H54 (cell line): ENCODE data around the gene ZSWIM9.
"Not testable (repeated sequence)": the region's sequence is repeated elsewhere in the genome, so short reads cannot be mapped to it uniquely, and the experiment has no call there.

ENCODE experiments used
- DNase-seq: peaks from one replicate; pipeline ENCODE4 v3.0.0; 2011; ENCODE audit warnings: low spot score, mixed read lengths; ENCODE audit not compliant: insufficient read length
- FAIRE-seq: peaks from 3 replicates; lab custom pipeline; 2011; peaks lifted over from hg19 to GRCh38; lab: Jason Lieb, UNC
- POLR2A ChIP-seq: IDR thresholded peaks from 2 replicates; pipeline ENCODE4 v1.6.1; 2011; ENCODE audit warnings: low read depth, mild to moderate bottlenecking, low read length

The ZSWIM9 gene

GRCh38 chr19:48216933-48217332 lies 46.5 kb downstream of the ZSWIM9 start:
- DNase-seq (no peak), FAIRE-seq (no peak)
- no peak for TF ChIP-seq POLR2A

DNA sequence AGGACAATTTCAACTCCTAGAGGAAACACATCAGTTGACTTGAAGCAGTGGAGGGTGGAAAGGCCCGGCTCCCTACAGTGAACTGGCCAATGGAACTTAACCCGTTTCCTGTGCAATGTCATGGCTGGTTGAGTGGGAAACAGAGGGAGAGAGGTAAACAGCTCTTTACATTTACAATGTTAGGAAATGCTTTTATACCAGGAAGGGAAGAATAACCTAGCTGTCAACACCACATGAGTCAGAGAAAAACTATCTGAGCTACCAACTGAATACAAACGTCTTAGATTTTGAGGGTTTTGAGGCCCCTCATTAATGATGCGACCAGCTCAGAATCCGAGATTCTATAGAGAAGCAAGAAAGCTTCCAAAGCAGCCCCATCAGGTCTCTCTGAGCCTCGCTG lies 48.5 kb downstream of the ZSWIM9 start:
- no peak for FAIRE-seq
- no peak for DNase-seq
- no peak for TF ChIP-seq POLR2A

- not testable (repeated sequence) for DNase-seq, FAIRE-seq
Measured at GRCh38 chr19:48220784-48221183, 50.3 kb downstream of the ZSWIM9 start.

DNA sequence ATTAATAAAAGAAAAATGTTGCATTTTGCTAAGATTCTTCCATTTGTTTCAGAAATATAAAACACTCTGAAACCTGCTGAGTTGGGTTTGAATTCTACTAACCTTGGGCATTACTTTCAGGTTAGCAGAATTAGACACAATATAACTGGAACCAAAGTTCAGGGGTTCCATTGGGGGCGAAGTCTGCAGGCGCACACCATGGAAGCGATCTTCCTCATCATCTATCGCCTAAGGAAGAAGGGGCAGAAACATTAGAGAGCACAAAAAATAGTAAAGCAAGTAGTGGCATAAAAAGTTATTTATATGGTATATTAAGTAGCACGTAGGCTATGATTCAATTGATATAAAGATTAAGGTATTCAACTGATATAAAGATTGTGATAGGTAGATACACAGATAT lies 51.1 kb downstream of the ZSWIM9 start:
- TF ChIP-seq POLR2A, result no peak
- DNase-seq, result no peak
- no peak for FAIRE-seq

- TF ChIP-seq POLR2A, result no peak
- no peak for DNase-seq
- FAIRE-seq, result no peak
Measured at GRCh38 chr19:48230555-48231129, 60.2 kb downstream of the ZSWIM9 start.

- DNase-seq (no peak), FAIRE-seq (no peak)
- no peak for TF ChIP-seq POLR2A
Measured at GRCh38 chr19:48237057-48237456, 66.6 kb downstream of the ZSWIM9 start.

- FAIRE-seq (no peak), DNase-seq (no peak)
- TF ChIP-seq POLR2A, result no peak
Measured at GRCh38 chr19:48239120-48239519, 68.6 kb downstream of the ZSWIM9 start.

DNA sequence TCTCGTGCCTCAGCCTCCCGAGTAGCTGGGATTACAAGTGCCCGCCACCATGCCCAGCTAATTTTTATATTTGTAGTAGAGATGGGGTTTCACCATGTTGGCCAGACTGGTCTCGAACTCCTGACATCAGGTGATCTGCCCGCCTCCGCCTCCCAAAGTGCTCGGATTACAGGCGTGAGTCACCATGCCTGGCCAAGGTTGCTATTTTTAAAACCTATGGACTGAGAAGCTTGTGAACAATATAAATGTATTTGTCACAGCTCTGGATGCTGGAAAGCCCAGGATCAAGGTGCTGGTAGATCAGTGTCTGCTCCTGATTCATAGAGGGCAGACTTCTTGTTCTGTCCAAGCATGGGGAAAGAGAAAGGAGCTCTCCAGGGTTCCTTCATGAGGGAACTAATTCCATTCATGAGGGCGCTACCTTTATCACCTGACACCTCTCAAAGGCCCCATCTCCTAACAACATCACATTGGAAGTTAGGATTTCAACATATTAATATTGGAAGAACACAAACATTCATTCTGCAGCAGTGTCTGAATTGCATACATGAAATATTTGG lies 69.2 kb downstream of the ZSWIM9 start:
- no peak for FAIRE-seq
- DNase-seq, result no peak
- TF ChIP-seq POLR2A, result no peak

DNA sequence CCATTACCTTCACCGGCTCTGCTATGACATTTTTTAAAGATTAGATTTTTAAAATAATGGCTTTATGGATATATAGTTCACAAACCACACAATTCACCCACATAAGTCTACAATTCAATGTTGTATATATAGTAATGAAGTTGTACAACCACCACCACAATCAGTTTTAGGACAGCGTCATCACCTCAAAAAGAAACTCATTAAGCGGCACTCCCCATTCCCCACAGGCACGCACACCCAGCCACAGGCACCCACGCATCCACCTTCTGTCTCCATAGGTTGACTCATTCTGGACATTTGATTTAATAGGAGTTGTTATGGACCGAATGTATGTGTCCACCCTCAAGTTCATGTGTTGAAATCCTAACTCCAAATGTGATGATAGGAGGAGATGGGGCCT lies 71.3 kb downstream of the ZSWIM9 start:
- not testable (repeated sequence) for FAIRE-seq, DNase-seq

GRCh38 chr19:48244281-48244680 lies 73.8 kb downstream of the ZSWIM9 start:
- no peak for TF ChIP-seq POLR2A
- no peak for FAIRE-seq
- no peak for DNase-seq

GRCh38 chr19:48246101-48246500 lies 75.6 kb downstream of the ZSWIM9 start:
- TF ChIP-seq POLR2A, result no peak
- FAIRE-seq (no peak), DNase-seq (no peak)

DNA sequence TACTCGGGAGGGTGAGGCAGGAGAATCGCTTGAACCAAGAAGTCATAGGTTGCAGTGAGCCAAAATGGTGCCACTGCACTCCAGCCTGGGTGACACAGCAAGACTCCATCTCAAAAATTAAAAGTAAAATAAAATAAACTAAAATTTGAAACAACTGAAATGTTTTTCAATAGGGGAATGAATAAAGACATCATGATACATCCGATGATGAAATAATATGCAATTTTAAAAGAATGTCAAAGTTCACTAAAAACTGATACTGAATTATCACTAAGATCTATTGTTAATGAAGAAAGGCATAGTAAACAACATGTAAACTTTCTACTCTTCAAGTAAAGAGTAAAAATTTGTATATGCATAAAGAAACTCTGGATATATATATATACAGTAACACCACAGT lies 76.7 kb downstream of the ZSWIM9 start:
- DNase-seq (no peak), FAIRE-seq (no peak)
- no peak for TF ChIP-seq POLR2A
